ENCODE measurements around the gene CTNNA3. TPM values are rescaled to one million over a fixed set of nuclear protein-coding genes. Genes with fewer than 3 reads are reported as not detected.

The CTNNA3 gene
- total RNA-seq, 1 experiment from 2014 or later: 0.20 TPM

GRCh38 chr10:67539312-67539711 lies 156.7 kb downstream of the CTNNA3 start:
- Mint-ChIP-seq H3K9me3 (ENCODE audit: unreplicated experiment) (no peaks in the 10 kb centered on the region), H3K36me3 (ENCODE audit: insufficient read depth, unreplicated experiment) (no peaks in the 10 kb centered on the region), H3K27ac (ENCODE audit: unreplicated experiment) (no peak overlapping the region), H3K4me3 (ENCODE audit: unreplicated experiment) (no peak overlapping the region), H3K4me1 (ENCODE audit: low read depth, unreplicated experiment) (no peaks in the 10 kb centered on the region), H3K27me3 (ENCODE audit: insufficient read depth, unreplicated experiment) (peaks cover 7% of the 10 kb centered on the region)
- BruUV-seq (replicated peaks): no TSS peak
- Histone ChIP-seq H3K4me1 (no peaks in the 10 kb centered on the region), H3K4me3 (ENCODE audit: low read depth, low read length) (no peak overlapping the region), H3K36me3 (ENCODE audit: control insufficient read depth, insufficient read depth, low read length) (no peaks in the 10 kb centered on the region), H3K9me3 (0 out of 2 replicates have a peak, but pooled peaks cover 5% of the 10 kb centered on the region), H3K27me3 (replicated peaks; ENCODE audit: control insufficient read depth, insufficient read depth, low read length) (no peaks in the 10 kb centered on the region)
- no peak for DNase-seq
- TF ChIP-seq CTCF (IDR thresholded peaks at IDR 0.05; ENCODE audit: insufficient read depth in 1 of 2, low read depth in 1 of 2, low read length in 1 of 2, severe bottlenecking in 1 of 2, unreplicated experiment in 1 of 2): no peak
- ChIA-PET POLR2A (no interaction called here), CTCF (no interaction called here)
- intact Hi-C loops (cut with micrococcal nuclease; ENCODE audit: unreplicated experiment): no loop called here

GRCh38 chr10:67537906-67538305 lies 158.1 kb downstream of the CTNNA3 start:
- peaks cover 9% of the 10 kb centered on the region for H3K27me3 Mint-ChIP-seq (ENCODE audit: insufficient read depth, unreplicated experiment)
- intact Hi-C loops (cut with micrococcal nuclease; ENCODE audit: unreplicated experiment): no loop called here
- 0 out of 2 replicates have a peak, but pooled peaks cover 2% of the 10 kb centered on the region for H3K9me3 ChIP-seq
- DNase-seq: no peak
- no peak overlapping the region for H3K4me3 Mint-ChIP-seq (ENCODE audit: unreplicated experiment)
- ChIA-PET POLR2A (no interaction called here), CTCF (no interaction called here)
- H3K36me3 Mint-ChIP-seq (ENCODE audit: insufficient read depth, unreplicated experiment): no peaks in the 10 kb centered on the region
- no peaks in the 10 kb centered on the region for H3K9me3 Mint-ChIP-seq (ENCODE audit: unreplicated experiment)
- H3K4me1 Mint-ChIP-seq (ENCODE audit: low read depth, unreplicated experiment): no peaks in the 10 kb centered on the region
- H3K4me1 ChIP-seq: no peaks in the 10 kb centered on the region
- no peak overlapping the region for H3K27ac Mint-ChIP-seq (ENCODE audit: unreplicated experiment)
- H3K4me3 ChIP-seq (ENCODE audit: low read depth, low read length): no peak overlapping the region
- no peak for TF ChIP-seq CTCF (IDR thresholded peaks at IDR 0.05; ENCODE audit: insufficient read depth in 1 of 2, low read depth in 1 of 2, low read length in 1 of 2, severe bottlenecking in 1 of 2, unreplicated experiment in 1 of 2)
- no peaks in the 10 kb centered on the region for H3K27me3 ChIP-seq (replicated peaks; ENCODE audit: control insufficient read depth, insufficient read depth, low read length)
- BruUV-seq (replicated peaks): no TSS peak
- no peaks in the 10 kb centered on the region for H3K36me3 ChIP-seq (ENCODE audit: control insufficient read depth, insufficient read depth, low read length)

GRCh38 chr10:67533376-67533775 lies 162.6 kb downstream of the CTNNA3 start:
- H3K9me3 Mint-ChIP-seq (ENCODE audit: unreplicated experiment): no peaks in the 10 kb centered on the region
- peaks cover 9% of the 10 kb centered on the region for H3K27me3 Mint-ChIP-seq (ENCODE audit: insufficient read depth, unreplicated experiment)
- Histone ChIP-seq H3K4me1 (no peaks in the 10 kb centered on the region), H3K9me3 (no peaks in the 10 kb centered on the region), H3K27me3 (replicated peaks; ENCODE audit: control insufficient read depth, insufficient read depth, low read length) (no peaks in the 10 kb centered on the region), H3K4me3 (ENCODE audit: low read depth, low read length) (no peak overlapping the region), H3K36me3 (ENCODE audit: control insufficient read depth, insufficient read depth, low read length) (no peaks in the 10 kb centered on the region)
- no peak for DNase-seq
- intact Hi-C loops (cut with micrococcal nuclease; ENCODE audit: unreplicated experiment): no loop called here
- H3K27ac Mint-ChIP-seq (ENCODE audit: unreplicated experiment): no peak overlapping the region
- H3K4me3 Mint-ChIP-seq (ENCODE audit: unreplicated experiment): no peak overlapping the region
- TF ChIP-seq CTCF (IDR thresholded peaks at IDR 0.05; ENCODE audit: insufficient read depth in 1 of 2, low read depth in 1 of 2, low read length in 1 of 2, severe bottlenecking in 1 of 2, unreplicated experiment in 1 of 2): no peak
- BruUV-seq (replicated peaks): no TSS peak
- ChIA-PET CTCF (no interaction called here), POLR2A (no interaction called here)
- H3K4me1 Mint-ChIP-seq (ENCODE audit: low read depth, unreplicated experiment): no peaks in the 10 kb centered on the region
- no peaks in the 10 kb centered on the region for H3K36me3 Mint-ChIP-seq (ENCODE audit: insufficient read depth, unreplicated experiment)

All from Caco-2 (cell line).